Measurements from ENCODE around the gene FOXRED2.

The FOXRED2 gene

GRCh38 chr22:36512991-36513390 is 6.2 kb upstream of the FOXRED2 start:
- no peak for DNase-seq

- no peak for DNase-seq
Measured at GRCh38 chr22:36512333-36512732, 5.5 kb upstream of the FOXRED2 start.

- peak; percentile 77 for DNase-seq
Measured at GRCh38 chr22:36510966-36511881, 4.4 kb upstream of the FOXRED2 start.

- no peak for DNase-seq
Measured at GRCh38 chr22:36510384-36510783, 3.5 kb upstream of the FOXRED2 start.

- DNase-seq, result no peak
Measured at GRCh38 chr22:36507518-36508010, 724 bp upstream of the FOXRED2 start.

- no peak for DNase-seq
Measured at GRCh38 chr22:36505998-36506635, 723 bp downstream of the FOXRED2 start.

- no peak for DNase-seq
Measured at GRCh38 chr22:36497910-36498665, 8.8 kb downstream of the FOXRED2 start.

- DNase-seq, result no peak
Measured at GRCh38 chr22:36493690-36494110, 13.1 kb downstream of the FOXRED2 start.

DNA sequence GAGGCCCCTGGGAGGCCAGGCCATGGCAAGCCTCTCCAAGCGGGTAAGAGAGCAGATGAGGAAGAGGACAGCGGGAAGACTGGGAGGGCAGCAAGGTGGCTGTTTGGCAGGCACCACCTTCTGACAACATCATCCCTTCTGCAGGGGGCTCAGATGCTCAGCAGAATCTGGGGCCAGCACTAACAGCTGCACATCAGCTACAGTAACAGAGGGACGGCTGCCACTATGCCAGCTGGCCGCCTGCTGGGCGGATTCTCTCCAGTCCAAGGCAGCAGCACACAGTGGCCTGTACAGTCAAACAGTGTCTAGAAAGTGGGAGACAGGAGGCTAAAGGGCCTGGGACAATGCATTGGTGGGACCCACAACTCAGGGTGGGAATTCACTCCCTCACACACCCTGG is 14.7 kb downstream of the FOXRED2 start:
- DNase-seq, result no peak

- no peak for DNase-seq
Measured at GRCh38 chr22:36491155-36491554, 15.7 kb downstream of the FOXRED2 start.

DNA sequence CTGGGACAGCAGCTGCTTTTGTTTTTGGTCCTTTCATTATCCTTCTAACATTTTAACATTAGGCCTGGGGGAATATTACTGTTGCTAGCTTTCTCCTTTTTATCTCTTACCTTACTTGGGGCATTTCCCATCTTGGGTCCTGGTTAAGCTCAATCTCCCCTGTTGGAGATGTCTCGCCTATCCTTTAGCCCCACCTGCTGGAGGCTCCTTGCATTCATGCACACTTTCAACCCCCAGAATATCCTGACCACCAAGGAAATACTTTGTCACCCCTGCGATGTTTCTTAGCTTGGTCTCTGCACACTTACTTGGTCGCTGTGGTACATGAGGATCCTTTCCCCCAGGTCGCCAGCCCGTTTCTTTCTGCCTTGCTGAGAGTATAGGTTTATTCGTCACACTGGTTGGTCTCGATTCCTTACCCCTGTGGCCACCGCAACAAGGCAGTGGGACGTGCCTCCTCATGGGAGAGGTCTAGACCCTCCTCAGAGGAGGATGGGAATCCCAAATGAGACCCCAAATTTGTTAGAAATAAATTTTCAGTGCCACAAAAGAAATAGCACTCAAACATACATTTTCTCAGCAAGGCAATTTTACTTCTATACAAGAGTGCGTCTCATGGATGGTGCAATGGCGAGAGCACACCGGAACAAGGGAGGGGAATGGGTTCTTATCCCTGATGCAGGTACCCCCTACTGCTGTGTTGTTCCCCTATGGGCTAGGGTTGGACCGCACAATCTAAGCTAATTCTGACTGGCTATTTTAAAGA is 20.0 kb downstream of the FOXRED2 start:
- peak; percentile 87 for DNase-seq

DNA sequence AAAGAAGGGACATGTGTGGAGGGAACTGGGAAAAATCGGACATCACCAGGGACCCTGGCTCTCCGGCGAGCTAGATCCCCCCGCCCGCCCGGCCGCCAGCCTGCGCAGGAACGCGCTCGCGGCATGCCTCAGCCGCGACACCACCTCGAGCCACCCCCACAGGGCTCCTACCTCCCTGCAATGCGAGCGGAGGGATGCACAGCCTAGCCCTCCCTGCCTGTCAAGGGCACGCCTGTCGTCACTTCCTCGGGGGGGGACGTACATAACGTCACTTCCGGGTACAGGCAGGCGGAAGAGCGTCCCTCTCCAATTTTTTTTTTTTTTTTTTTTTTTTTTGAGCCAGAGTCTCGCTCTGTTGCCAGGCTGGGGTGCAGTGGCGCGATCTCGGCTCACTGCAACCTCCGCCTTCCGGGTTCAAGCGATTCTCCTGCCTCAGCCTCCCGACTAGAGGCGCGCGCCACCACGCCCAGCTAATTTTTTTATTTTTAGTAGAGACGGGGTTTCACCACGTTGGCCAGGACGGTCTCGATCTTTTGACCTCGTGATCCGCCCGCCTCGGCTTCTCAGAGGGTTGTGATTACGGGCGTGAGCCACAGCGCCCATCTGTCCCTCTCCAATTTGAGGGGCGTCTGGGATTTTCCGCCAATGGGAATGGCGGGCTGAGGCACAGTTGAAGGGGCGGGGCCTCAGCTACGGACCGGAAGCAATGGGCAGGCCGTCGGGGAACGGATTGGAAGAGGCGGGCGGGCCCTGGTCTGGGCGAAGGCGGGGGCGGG is 25.3 kb downstream of the FOXRED2 start, which contains the start of gene TXN2:
TSS of gene TXN2 (minus strand) at position 248 of the 776 bp plus-strand sequence. CDS start 803 bp downstream, outside the sequence.
- DNase-seq, result peak; percentile 97

DNA sequence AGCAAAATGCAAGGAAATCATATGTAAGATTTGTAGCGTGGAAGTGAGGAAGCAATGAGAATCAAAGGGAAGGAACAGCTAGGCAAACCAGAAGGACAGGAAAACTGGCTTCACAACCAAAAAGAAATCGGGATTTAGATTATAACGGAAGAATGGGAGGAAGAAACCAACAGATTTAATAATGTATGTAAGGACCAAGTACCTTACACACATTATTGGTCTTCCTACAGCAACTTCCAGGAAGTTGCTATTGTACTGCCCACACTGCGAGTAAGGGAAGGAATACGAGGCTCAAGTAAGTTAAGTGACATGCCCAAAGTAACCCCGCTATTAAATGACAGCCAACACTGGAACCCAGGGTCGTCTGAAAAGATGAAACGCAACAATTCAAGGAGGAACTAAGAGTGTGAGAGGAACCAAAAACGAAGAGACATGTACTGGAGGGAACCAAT is 25.9 kb downstream of the FOXRED2 start:
- no peak for DNase-seq

- DNase-seq, result no peak
Measured at GRCh38 chr22:36478966-36479365, 27.9 kb downstream of the FOXRED2 start.

GRCh38 chr22:36475341-36475740 is 31.5 kb downstream of the FOXRED2 start:
- DNase-seq, result no peak

- DNase-seq, result no peak
Measured at GRCh38 chr22:36472689-36473088, 34.2 kb downstream of the FOXRED2 start.

DNA sequence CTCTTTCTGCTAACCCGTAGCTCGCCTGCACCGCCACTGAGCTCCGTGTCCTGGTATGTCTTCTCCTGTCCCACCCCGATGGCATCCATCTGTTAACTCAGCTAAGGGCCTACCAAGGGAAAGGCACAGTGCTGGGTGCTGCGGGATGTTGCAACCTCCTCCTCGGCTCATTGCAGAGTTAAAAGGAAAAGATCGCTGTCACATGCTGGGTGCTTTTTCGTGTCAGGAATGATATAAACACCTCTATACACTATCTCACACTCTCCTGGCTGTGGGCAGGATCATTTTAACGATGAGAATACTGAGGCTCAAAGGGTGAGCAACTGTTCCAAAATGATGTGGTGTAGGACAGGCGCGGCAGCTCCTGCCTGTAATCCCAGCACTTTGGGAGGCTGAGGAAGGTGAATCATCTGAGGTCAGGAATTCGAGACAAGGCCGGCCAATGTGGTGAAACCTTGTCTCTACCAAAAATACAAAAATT is 35.5 kb downstream of the FOXRED2 start:
- no peak for DNase-seq

- peak; percentile 74 for DNase-seq
Measured at GRCh38 chr22:36470994-36471331, 35.9 kb downstream of the FOXRED2 start.

DNA sequence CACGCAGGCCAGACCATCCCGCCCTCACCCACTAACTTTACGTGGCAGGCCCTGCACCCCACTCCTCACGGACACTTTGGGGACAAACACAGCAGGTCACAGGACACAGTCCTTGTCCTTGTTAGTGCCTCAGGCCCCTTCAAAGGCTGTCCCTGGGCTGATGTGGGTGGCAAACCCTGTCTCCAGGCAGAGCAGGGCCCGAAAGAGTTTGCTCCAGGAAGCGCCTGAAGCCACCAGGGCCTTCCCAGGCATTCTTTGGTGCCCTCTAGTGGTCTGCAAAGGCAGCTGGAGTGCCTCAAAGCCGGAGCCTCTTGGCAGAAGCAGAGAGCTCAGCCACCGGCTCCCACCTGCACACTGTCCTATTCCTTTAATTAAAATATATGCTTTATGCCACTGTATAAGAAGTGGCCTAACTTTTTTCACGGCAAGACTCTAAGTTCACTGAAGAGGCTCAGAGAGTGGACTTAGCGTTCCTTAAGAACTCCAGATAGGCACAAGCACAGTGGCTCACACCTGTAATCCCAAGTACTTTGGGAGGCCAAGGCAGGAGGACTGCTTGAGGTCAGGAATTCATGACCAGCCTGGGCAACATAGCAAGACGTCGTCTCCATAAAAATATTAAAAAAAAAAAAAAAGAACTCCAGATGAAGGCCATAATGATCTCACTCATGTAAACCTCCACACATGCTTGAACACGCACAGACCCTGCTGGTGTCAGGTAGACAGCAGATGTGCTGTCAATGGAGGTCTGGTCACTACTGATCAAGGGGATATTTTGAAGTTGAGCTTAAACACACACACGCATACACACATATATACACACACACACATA is 36.5 kb downstream of the FOXRED2 start:
- peak; percentile 95 for DNase-seq

- no peak for DNase-seq
Measured at GRCh38 chr22:36469094-36469710, 37.6 kb downstream of the FOXRED2 start.

Measured in islet precursor cell (in vitro differentiated cells).